ENCODE measurements around the gene GRIP1.

- no peak for TF ChIP-seq CTCF (IDR thresholded peaks at IDR 0.05; ENCODE audit: extremely low read depth in 1 of 2, insufficient read depth in 1 of 2, low read depth in 1 of 2, low read length in 2 of 2)
- TF ChIP-seq MYC (IDR thresholded peaks at IDR 0.05; ENCODE audit: low read depth, low read length): no peak
- TF ChIP-seq EZH2 (IDR thresholded peaks at IDR 0.05; ENCODE audit: borderline replicate concordance, low read depth, low read length, severe bottlenecking): no peak
Observed at GRCh38 chr12:66552716-66553115, 126.2 kb downstream of the GRIP1 start.

Measured in endothelial cell of umbilical vein (primary cell).